ENCODE measurements around the gene BIVM. TPM values are rescaled to one million over a fixed set of nuclear protein-coding genes. Genes with fewer than 3 reads are reported as not detected.

BIVM gene
- total and polyA plus RNA-seq, 2 donors (not counting 3 experiments of a cell fraction or from before 2014, with no cell fraction given), result 7.7 to 20.3 TPM

GRCh38 chr13:102769679-102770078, 29.2 kb upstream of the BIVM start:
- ChIA-PET CTCF (interaction anchor here (0.9 to 3.1 kb wide), 9 partner anchors 12 to 188 kb away, joined by 3 to 29 read pairs (median 3); partner anchors contain the start of gene TPP2), POLR2A (no interaction called here)
- no TSS peak for BruUV-seq (replicated peaks)
- H3K27me3 ChIP-seq (ENCODE audit: control insufficient read depth in 2 of 2, insufficient read depth in 2 of 2, low read length in 2 of 2), result no peaks in the 10 kb centered on the region
- H2AFZ ChIP-seq (ENCODE audit: low read depth, low read length), result no peak overlapping the region
- no peaks in the 10 kb centered on the region for H4K20me1 ChIP-seq (replicated peaks; ENCODE audit: control insufficient read depth, extremely low read depth, insufficient read depth, low read length)
- H3K4me3 ChIP-seq (replicated peaks in 1 of 3; ENCODE audit: insufficient read depth in 1 of 3, low read depth in 1 of 3, low read length in 3 of 3), result no peak overlapping the region
- H3K36me3 ChIP-seq (ENCODE audit: control insufficient read depth in 2 of 2, extremely low read depth in 1 of 2, insufficient read depth in 2 of 2, low read length in 2 of 2), result no peaks in the 10 kb centered on the region
- DNase-seq (ENCODE audit: low read depth, low spot score) (no peak), FAIRE-seq (peak; percentile 35)
- peaks cover 22% of the 10 kb centered on the region for H3K79me2 ChIP-seq (ENCODE audit: control insufficient read depth, insufficient read depth, low read length)
- no peak overlapping the region for H3K9ac ChIP-seq (replicated peaks; ENCODE audit: extremely low read depth, insufficient read depth, low read length)
- dilution Hi-C loops (cut with MboI; ENCODE audit: extremely low pct_ligation_motif_present, low sequenced_read_pairs) (no loop called here), intact Hi-C loops (cut with micrococcal nuclease) (loop anchor here (1.0 kb wide), 1 partner anchor 177 kb away; no protein-coding TSS in a partner anchor)
- TF ChIP-seq POLR2A (IDR thresholded peaks at IDR 0.05; ENCODE audit: low read depth, low read length) (no peak), POLR2AphosphoS5 (IDR thresholded peaks at IDR 0.05; ENCODE audit: insufficient read depth, low read depth, low read length) (no peak)
- H3K4me1 ChIP-seq (ENCODE audit: control insufficient read depth, extremely low read depth, insufficient read depth, low read length), result peaks cover 18% of the 10 kb centered on the region
- H3K9me1 ChIP-seq (replicated peaks; ENCODE audit: control insufficient read depth, extremely low read depth, insufficient read depth, low read length), result no peaks in the 10 kb centered on the region
- H3K9me3 ChIP-seq (replicated peaks; ENCODE audit: control insufficient read depth, insufficient read depth, low read length), result no peaks in the 10 kb centered on the region
- H3K27ac ChIP-seq (ENCODE audit: insufficient read depth, low read depth, low read length), result no peak overlapping the region
- peak overlapping the region; percentile 19 for H3K4me2 ChIP-seq (ENCODE audit: insufficient read depth, low read length)

- intact Hi-C loops (cut with micrococcal nuclease), result no loop called here
- no peak overlapping the region for H3K27ac ChIP-seq (ENCODE audit: insufficient read depth, low read depth, low read length)
- peaks cover 18% of the 10 kb centered on the region for H3K4me1 ChIP-seq (ENCODE audit: control insufficient read depth, extremely low read depth, insufficient read depth, low read length)
- dilution Hi-C loops (cut with MboI; ENCODE audit: extremely low pct_ligation_motif_present, low sequenced_read_pairs), result no loop called here
- BruUV-seq (replicated peaks), result no TSS peak
- FAIRE-seq, result peak; percentile 49
- peak; percentile 23 for DNase-seq (ENCODE audit: low read depth, low spot score)
- H3K36me3 ChIP-seq (ENCODE audit: control insufficient read depth in 2 of 2, extremely low read depth in 1 of 2, insufficient read depth in 2 of 2, low read length in 2 of 2), result no peaks in the 10 kb centered on the region
- no peaks in the 10 kb centered on the region for H3K27me3 ChIP-seq (ENCODE audit: control insufficient read depth in 2 of 2, insufficient read depth in 2 of 2, low read length in 2 of 2)
- ChIA-PET CTCF (interaction anchor here (1.5 to 3.1 kb wide), 4 partner anchors 57 to 188 kb away, joined by 3 to 29 read pairs (median 4); no protein-coding TSS in a partner anchor), POLR2A (no interaction called here)
- H3K4me3 ChIP-seq (replicated peaks in 1 of 3; ENCODE audit: insufficient read depth in 1 of 3, low read depth in 1 of 3, low read length in 3 of 3), result no peak overlapping the region
- H3K9me1 ChIP-seq (replicated peaks; ENCODE audit: control insufficient read depth, extremely low read depth, insufficient read depth, low read length), result no peaks in the 10 kb centered on the region
- no peaks in the 10 kb centered on the region for H4K20me1 ChIP-seq (replicated peaks; ENCODE audit: control insufficient read depth, extremely low read depth, insufficient read depth, low read length)
- H3K79me2 ChIP-seq (ENCODE audit: control insufficient read depth, insufficient read depth, low read length), result peaks cover 22% of the 10 kb centered on the region
- H2AFZ ChIP-seq (ENCODE audit: low read depth, low read length), result no peak overlapping the region
- TF ChIP-seq MAX (IDR thresholded peaks at IDR 0.05; ENCODE audit: insufficient read depth, insufficient read length) (no peak), FOS (IDR thresholded peaks at IDR 0.05; ENCODE audit: borderline replicate concordance, insufficient read depth, low read length) (no peak), GATA2 (IDR thresholded peaks at IDR 0.05; ENCODE audit: insufficient read depth, insufficient read length, low read depth, low read length) (no peak), POLR2A (IDR thresholded peaks at IDR 0.05; ENCODE audit: low read depth, low read length) (no peak), CTCF (IDR thresholded peaks at IDR 0.05; ENCODE audit: extremely low read depth in 1 of 2, insufficient read depth in 1 of 2, low read depth in 1 of 2, low read length in 2 of 2) (no peak), MYC (IDR thresholded peaks at IDR 0.05; ENCODE audit: low read depth, low read length) (no peak), EZH2 (IDR thresholded peaks at IDR 0.05; ENCODE audit: borderline replicate concordance, low read depth, low read length, severe bottlenecking) (no peak), POLR2AphosphoS5 (IDR thresholded peaks at IDR 0.05; ENCODE audit: insufficient read depth, low read depth, low read length) (no peak), JUN (IDR thresholded peaks at IDR 0.05; ENCODE audit: borderline replicate concordance, insufficient read depth, insufficient read length, low read depth) (no peak)
- no peaks in the 10 kb centered on the region for H3K9me3 ChIP-seq (replicated peaks; ENCODE audit: control insufficient read depth, insufficient read depth, low read length)
- H3K9ac ChIP-seq (replicated peaks; ENCODE audit: extremely low read depth, insufficient read depth, low read length), result no peak overlapping the region
- H3K4me2 ChIP-seq (ENCODE audit: insufficient read depth, low read length), result peak overlapping the region; percentile 19
Measured at GRCh38 chr13:102770435-102770834, 28.5 kb upstream of the BIVM start.
